NCI-H82 treated with DMSO at 0.1 percent for 48 hours (cell line): Measurements from ENCODE around the gene DCAF5.
"Not testable (repeated sequence)": the region's sequence is repeated elsewhere in the genome, so short reads cannot be mapped to it uniquely, and the experiment has no call there.

Source experiments
- DNase-seq: peaks from one replicate; lab custom pipeline; 2025; ENCODE audit not compliant: unreplicated experiment; lab: John Stamatoyannopoulos, UW

The DCAF5 gene

DNA sequence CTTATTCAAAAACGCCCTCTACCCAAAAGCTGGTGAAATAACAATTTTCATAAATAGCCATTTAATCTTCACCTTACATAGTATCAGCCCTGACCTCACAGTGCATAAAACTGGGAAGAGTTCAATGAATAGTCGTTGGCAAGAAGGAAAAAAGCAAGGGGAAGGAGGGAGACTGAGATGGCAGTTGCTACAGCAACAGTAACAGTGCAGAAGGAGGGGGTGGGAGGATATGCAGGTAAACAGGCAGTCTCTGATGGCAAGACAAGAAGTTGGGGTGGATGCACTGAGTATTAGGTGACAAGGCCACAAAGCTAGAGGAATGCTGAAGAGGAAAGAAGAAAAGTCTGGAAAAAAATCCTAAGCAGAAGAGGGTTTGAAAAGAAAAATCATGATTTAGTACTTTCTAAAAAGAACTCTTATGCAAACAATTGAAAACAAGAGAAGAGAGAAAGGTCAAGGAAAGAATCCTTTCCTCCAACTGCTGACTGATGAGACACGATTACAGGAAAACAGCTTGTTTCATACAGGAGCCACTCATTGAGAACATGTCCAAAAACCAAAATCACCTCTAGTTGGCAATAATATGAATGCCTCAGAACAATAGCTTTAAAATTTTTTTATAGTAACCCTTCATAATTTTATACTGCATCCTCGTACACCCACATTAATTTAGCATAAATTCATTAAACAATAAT, 56.0 kb downstream of the DCAF5 start:
- no peak for DNase-seq

DNA sequence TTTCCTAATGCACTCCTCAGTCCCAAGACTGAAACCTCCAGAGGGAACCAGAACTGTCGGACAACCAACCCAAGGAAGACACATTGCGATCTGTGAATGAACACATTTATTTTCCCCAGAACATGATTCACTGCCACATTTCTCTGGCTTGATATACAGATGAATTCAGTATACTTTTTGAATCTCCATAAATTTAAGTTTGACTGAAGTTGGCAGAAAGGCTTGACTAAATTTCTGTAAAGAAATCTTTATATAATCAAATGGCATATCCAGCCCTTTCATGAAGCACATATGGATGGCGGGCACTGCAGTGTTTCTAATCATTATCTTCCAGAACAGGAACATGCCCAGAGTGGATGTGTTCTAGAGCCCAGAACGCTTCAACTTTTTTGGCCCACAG, 56.7 kb downstream of the DCAF5 start:
- DNase-seq = no peak

DNA sequence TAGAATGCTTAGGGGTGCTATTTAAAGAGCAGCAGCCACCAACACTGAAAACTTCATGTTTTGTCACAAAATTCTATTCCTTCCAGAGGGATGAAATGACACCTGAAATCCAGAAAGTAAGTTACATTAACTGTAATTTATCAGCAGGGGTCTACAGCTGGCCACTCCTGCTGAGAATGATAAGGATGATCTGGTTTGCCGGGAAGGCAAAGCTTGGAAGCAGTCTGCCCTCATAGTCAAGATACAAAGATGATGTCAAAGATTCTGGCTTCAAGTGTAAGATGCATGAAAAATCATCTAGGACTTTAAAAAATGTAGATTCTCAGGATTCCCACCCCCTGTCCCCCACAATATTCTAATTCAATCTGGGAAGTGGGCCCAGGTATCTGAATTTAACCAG, 58.4 kb downstream of the DCAF5 start:
- no peak for DNase-seq

DNA sequence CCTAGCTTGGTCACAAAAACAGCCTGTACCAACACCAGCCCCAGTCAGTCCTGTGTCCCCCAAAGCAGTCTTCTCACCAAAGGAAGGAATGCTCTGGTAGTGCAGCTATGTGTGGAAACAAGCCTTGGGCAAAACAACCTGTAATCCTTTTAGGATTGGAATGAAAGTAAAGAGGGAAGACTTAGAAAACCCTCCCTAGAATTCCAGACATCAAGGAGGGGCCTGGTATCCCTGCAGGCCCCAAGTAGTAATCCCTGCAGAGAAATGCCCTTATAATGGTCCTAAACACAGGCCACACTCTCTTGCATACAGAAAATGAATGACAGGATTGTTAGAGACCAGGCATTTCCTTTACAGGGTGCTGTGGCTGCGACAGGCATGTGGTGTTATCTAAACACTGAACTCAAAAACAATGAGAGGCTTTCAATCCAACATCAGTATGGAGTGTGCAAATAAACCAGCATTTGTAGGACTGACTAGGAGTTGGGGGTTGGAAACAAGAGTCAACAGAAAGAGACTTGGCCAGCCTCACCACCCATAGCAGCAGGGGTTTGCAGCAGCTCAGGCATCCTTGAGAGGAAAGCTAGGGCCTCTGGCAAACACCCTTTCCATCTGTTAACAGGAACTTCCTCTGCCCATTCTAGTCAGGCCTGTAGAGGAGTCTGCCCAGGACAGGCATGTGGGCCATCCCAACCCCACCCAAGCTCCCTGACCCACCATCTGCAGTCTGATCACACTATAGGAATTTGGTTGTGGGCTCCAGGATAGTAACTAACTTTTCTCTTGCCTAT, 59.1 kb downstream of the DCAF5 start:
- no peak for DNase-seq

DNA sequence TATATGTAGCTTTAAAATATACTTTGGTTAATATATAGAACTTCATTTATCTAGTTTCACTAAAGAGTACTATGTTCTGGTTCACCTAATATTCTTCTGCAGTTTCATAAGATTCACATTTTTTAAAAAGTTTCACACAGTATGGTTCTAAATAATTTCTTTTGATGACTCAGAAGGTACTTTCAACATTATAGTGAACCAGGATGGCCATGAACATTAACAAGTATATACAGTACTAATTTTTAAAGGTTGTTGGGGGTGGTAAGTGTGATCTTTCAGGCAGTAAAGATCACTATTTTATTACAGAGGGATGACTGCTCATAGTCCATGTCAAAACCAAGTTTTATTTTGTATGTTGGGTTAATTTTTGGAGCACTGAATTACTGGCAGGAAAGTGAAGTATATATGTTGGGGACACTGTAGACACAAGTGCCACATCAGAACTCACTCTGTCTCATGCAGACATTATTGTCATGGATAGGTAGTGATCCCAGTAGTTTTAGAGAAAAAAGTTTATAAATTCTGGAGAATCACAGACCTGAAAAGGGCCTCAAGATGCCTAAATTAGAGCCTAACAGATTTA, 60.0 kb downstream of the DCAF5 start:
- DNase-seq = no peak

DNA sequence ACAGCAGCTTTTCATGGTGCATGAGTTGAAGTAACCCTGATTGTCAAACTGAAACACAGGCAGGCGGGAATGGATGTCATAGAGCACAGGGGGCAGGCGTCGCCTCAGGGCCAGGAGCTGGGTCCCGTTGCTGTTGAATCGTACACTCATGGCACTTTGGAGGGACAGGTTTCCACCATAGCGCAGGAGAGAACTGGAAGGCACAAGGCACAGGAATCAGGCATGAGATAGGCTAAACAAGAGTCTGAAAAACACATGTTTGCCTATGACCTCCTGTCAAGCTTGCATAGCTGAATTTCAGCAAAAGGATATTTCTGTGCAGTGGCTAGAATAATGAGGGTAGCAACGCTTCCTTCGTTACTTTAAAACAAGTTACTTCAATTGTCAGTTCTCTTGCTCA, 61.2 kb downstream of the DCAF5 start:
- no peak for DNase-seq

DNA sequence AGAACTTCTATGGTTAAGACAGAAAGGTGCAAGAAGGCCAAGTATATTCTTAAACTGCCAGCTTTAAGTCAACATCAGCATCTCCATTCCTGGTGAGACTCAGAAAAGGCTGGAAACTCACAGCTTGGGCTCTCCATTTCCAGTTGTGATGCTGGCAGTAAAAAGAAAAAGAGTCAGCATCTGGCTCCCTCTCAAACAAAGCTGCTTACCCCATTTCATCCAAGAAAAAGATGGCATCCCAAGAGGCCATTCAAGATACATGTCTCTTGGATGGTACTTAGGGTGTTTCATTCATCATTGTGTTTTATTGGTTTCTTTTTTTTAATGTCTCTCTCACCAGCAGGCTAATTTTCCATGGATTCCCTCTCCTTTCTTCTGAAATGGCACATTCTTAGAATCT, 61.9 kb downstream of the DCAF5 start:
- no peak for DNase-seq

DNA sequence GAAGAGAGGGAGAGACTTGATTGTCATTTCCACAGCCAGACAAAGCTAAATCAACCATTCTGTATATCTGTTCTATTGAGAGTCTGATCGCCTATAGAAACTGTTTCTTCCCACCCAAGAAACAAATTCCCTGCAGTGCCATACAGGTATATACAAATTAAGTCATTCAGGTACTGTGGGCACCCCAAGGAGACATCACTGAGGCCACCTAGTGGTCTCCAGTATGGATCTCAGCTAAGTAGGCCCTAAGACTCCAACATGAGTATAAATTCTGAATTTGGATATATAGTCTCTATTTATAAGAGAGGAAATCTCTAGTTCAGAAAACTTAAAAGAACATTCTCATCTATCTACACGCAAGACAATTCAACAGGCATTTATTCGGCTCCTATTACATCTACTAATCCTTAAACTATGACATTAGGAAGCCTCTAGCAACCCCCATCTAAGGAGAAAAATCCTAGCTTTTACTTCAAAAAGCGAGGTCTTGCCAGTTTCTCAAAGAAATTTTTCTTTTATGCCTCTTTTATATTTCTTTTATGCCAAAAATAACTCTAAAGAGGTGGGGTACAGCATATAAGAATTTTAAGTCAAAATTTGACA, 62.6 kb downstream of the DCAF5 start:
- DNase-seq = no peak

DNA sequence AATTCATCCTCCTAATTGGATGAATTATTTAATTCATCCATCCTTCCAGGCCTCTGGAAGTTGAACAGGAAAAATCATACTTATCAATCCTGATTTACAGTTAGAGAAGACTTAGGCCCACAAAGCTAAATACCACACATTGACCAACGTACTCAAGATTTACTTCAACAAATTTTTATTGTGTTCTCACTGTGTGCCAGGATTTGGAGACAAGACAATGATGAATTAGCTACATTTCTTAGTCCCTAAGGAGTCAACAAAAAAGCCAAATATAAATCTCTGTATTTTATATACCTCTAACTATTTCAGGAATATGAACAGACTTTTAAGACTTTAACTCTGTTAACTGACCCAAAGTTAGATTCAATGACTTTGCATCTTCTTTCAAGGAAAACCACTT, 63.9 kb downstream of the DCAF5 start:
- DNase-seq = no peak

DNA sequence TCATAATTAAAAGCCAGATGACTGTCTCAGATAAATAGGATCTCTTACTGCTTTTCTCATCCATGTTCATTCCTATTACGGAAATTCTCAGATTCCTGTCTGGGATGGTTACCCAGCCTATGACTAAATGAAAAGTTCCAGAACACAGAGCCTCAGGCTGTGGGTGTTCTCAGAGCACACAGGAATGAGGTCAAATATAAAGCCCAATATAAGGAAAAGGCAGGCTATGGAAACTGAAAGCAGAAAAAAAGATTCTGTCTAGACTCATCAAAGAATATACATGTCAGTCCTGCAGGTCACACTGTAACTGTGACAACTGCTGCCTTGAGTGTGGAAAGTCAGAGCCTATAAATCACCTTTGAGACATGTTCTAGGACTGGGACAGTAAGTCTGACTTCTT, 64.3 kb downstream of the DCAF5 start:
- DNase-seq = no peak

DNA sequence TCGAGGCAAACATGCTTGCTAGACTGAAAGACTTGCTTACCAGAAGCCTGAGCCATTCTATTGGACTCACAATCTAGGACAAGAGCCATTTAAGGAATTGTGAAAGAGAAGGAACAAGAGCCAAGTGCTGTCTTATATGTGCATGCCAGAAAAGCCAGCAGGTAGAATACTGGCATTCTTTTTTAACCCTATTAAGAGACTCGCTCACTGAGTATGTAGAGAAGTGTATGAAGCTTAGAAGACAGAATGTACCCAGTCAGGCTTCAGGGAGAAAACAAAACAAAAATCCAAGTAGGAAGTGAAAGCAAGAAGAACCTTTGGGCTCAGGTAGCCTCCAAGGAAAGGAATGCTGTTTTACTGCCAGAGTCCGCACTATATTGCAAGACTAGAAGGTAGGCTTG, 65.9 kb downstream of the DCAF5 start:
- no peak for DNase-seq

DNA sequence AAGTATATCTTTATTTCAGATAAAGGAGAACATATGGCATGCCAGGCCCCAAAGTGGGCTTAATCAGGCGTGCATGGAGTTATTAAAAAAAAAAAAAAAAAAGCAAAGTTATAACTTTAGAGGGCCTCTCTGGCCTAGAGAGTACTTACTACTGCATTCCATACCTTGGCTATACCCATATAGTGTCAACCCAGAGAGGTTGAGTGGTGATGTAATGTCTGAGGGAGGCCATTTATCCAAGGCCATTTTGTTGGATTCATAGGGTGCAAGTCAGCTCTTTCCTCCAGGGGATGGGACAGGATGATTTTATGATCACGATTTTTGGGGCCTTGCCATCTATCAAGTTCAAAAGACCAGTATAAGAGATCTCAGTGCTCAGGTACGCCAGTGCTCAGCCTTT, 66.4 kb downstream of the DCAF5 start:
- DNase-seq = no peak

DNA sequence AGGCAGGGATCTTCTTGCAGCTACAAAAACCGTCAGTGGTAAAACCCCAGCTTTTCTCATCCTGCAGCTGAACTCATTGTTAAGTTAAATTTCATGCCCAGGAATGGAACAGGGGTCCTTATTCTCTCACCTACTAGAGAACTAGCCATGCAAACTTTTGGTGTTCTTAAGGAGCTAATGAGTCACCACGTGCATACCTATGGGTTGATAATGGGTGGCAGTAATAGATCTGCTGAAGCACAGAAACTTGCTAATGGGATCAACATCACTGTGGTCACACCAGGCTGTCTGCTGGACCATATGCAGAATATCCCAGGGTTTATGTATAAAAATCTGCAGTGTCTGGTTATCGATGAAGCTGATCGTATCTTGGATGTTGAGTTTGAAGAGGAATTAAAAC, 68.9 kb downstream of the DCAF5 start:
- DNase-seq = no peak

DNA sequence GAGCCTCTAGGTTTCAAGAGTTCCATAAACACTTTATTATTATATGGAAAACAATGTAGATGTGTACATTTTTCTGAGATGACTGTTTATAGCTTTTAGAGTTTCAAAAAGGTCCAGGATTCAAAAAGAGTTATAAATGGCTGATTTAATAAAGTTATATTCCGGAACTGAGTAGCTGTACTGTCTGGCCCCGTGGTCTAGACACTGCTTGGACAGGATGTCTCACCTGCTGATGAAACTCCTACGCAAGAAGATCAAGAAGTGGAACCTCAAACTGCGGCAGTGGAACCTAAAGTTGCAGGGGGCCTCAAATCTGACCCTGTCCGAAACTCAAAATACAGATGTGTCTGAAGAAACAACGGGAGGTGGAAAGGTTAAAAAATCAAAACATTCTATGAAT, 69.7 kb downstream of the DCAF5 start:
- no peak for DNase-seq

DNA sequence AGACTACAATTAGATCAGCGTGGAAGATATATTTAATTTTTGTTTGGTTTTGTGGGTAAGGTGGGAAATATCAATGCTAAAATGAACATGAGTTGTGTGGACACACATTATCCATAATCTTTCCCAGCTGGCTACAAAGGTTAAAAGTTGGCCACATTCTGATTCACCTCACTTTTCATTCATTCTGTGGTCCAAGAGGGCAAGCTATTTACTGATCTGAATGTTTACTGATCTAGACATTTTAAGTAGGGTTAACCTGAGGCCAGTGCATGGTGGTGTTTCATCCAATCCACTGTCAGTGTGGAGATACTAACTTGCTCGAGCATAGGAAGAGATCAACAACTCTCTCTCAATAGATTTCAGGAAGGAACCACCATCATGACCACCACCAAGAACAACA, 71.6 kb downstream of the DCAF5 start:
- DNase-seq = no peak

DNA sequence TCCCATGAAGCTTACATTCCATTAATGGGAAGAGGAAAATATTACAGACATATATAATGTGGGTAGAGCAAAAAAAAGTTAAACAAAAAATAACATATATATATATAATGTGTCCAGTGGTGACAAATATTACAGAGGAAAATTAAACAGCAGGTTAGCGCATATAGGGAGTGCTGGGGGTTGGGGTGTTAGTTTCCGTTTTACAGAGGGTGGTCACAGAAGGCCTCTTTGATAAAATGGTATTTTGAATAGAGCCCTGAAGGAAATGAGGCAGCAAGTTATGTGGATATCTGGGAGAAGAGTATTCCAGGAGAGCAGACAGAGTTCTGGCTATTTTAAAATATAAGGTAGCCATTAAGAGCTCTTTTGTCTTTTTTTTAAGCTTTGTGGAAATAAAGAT, 73.2 kb downstream of the DCAF5 start:
- no peak for DNase-seq

DNA sequence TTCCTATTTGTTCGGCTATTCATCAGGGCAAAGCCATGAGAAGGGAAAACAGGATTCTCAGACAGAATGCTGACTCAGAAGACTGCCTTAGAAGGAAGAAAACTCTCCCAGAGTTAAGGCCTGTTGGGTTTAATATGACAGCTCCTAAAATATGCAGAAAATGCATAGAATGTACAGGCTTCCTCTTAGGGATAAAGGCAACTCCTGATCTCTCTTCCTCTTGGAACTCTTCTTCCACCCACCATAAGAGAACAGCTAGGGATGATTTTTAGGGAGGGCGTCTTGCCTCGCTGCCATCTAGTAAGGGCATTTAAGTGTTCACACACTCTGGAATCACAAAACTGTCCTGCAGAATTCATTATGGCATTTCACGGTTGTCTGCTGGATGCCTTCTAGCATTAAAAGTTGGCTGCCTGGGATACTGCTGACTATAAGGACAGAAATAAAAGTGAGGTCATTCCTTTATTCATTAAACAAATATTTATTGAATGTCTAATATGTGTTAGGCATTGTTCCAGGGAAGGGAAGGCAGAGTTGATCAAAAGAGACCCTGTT, 73.7 kb downstream of the DCAF5 start:
- no peak for DNase-seq

DNA sequence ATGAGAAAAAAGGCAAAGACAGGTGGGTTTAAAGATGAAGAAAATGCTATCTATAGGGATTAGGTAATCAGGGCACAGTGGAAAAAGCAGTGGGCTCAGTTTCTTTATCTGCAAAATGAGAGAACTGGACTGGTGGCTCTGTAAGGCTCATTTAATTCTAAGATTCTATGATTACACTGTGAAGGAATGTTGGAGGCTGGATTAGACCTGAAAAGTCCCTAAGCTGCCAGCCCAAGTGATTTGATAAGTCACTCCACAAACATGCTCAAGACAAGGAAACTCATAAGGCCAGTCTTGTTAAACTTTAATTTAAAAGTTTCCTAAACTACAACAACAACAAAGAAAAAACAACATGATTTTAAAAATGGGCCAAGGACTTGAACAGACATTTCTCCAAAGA, 75.1 kb downstream of the DCAF5 start:
- no peak for DNase-seq

DNA sequence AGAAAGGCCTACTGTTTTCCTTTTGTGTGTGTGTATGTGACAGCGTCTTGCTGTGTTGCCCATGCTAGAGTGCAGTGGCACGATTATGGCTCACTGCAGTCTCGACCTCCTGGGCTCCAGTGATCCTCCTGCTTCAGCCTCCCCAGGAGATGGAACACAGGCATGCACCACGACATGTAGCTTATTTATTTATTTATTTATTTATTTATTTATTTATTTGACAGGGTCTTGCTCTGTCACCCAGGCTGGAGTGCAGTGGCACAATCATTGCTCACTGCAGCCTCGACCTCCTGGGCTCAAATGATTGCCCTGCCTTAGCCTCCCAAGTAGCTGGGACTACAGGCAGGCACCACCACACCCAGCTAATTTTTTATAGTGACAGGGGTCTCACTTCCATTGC, 75.7 kb downstream of the DCAF5 start:
- not testable (repeated sequence) for DNase-seq

DNA sequence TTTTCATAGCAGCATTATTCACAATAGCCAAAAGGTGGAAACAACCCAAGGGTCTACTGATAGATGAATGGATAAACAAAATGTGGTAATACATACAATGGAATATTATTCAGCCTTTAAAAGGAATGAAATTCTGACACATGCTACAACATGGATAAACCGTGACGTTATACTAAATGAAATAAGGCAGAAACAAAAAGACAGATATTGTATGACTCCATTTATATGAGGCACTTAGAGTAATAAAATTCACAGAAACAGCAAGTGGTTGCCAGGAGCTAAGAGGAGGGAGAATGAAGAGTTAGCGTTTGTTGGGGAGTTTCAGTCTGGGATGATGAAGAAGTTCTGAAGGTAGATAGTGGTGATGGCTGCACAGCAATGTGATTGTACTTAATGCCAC, 76.6 kb downstream of the DCAF5 start:
- DNase-seq = no peak

DNA sequence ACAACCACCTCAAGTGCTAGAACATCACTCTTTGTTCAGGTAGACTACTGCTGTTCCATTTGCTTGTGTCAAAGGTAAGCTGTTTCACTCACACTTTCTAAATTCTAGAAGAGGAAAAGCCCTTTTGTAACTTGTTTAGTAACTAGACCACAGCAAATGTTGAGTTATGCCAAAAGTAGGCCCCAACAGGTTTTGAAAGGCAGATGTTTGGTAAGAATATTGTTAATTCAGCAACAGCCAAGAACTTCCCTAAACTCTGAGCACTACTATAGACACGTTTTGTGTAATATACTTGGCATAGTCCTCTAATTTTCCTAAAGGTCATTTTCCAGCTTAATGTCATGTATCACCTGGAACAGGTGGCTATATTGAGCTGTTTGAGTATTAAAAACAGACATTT, 79.0 kb downstream of the DCAF5 start:
- no peak for DNase-seq

DNA sequence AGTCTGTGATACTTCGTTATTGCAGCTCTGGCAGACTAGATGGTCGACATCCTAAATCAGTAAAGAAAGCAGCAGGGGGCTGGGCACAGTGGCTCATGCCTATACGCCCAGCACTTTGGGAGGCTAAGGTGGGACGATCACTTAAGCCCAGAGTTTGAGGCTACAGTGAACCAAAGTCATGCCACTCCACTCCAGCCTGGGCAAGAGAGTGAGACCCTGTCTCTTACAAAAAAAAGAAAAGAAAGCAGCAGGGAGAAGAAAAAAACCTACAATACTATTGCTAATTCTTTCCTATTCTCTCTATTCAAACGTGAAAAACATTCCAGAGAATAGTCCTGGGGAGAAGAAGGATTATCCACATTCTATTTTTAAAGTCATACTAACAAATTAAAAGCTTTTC, 79.5 kb downstream of the DCAF5 start:
- DNase-seq = no peak
